B cell (primary cell): ENCODE measurements around the gene PANK4. TPM values are rescaled to one million over a fixed set of nuclear protein-coding genes. Genes with fewer than 3 reads are reported as not detected.

ENCODE experiments used
- ATAC-seq: fragments of 200-7000 bp; cut with Tn5 transposase; one replicate; pipeline ENCODE4 v1.10.0; 2021; ENCODE audit warnings: low read depth, mild to moderate bottlenecking, moderate number of reproducible peaks, moderate library complexity
- CTCF ChIA-PET: fragments of 350-600 bp; sonication (Branson Sonifier 250); formaldehyde crosslinking; loops from one replicate; lab custom pipeline; 2021; ENCODE audit warnings: antibody characterized with exemption, inconsistent platforms; lab: Charles Lee
- POLR2A ChIA-PET: fragments of 350-600 bp; sonication (Branson Sonifier 250); formaldehyde crosslinking; loops from one replicate; lab custom pipeline; 2021; ENCODE audit warnings: antibody characterized with exemption; lab: Charles Lee
- DNase-seq: peaks from one replicate; pipeline ENCODE4 v3.0.0; 2013
- H2AFZ ChIP-seq: 2 replicates; pipeline ENCODE4 v1.6.1; 2012; ENCODE audit warnings: mild to moderate bottlenecking, low read depth, low read length; ENCODE audit not compliant: insufficient read depth, poor library complexity, severe bottlenecking
- H3K27ac ChIP-seq, 2 donors: 1 replicate in 1 of 2; 2 replicates in 1 of 2; pipeline ENCODE4 v1.5.1; 2012 to 2013; ENCODE audit warnings: low read length in 2 of 2, mild to moderate bottlenecking in 2 of 2, moderate library complexity in 1 of 2
- H3K27me3 ChIP-seq, 4 experiments: fragments of 200-600 bp in 1 of 4; sonication (generic) in 1 of 4; replicated peaks in 1 of 4; 1 replicate in 2 of 4; 2 replicates in 2 of 4; pipeline versions ENCODE4 v1.6.1 to v1.7.0; 2013 to 2016; ENCODE audit warnings: low read length in 3 of 4, mild to moderate bottlenecking in 2 of 4, mixed read lengths in 1 of 4, moderate library complexity in 1 of 4; ENCODE audit not compliant: insufficient read depth in 4 of 4, control insufficient read depth in 3 of 4; ENCODE audit errors: control extremely low read depth in 1 of 4
- H3K36me3 ChIP-seq, 2 experiments: replicated peaks in 1 of 2; 1 replicate in 1 of 2; 2 replicates in 1 of 2; pipeline versions ENCODE4 v1.6.1 to v1.7.1; 2013; ENCODE audit warnings: low read length in 1 of 2; ENCODE audit not compliant: insufficient read depth in 2 of 2, control insufficient read depth in 1 of 2; ENCODE audit errors: control extremely low read depth in 1 of 2, extremely low read depth in 1 of 2
- H3K4me1 ChIP-seq, 2 donors: fragments of 200-600 bp in 1 of 2; sonication (generic) in 1 of 2; 1 replicate in 1 of 2; 2 replicates in 1 of 2; pipeline versions ENCODE4 v1.5.1 to v1.6.1; 2013 to 2017; ENCODE audit warnings: low read length in 2 of 2; ENCODE audit not compliant: control insufficient read depth in 2 of 2, insufficient read depth in 2 of 2
- H3K4me2 ChIP-seq: replicated peaks from 2 replicates; pipeline ENCODE3; 2012; ENCODE audit warnings: mild to moderate bottlenecking, low read depth, low read length; ENCODE audit not compliant: poor library complexity, severe bottlenecking
- H3K4me3 ChIP-seq, 5 experiments: fragments of 200-600 bp in 1 of 5; sonication (generic) in 1 of 5; 1 replicate in 3 of 5; 2 replicates in 2 of 5; pipeline versions ENCODE4 v1.5.1 to v1.7.0; 2011 to 2016; ENCODE audit warnings: low read length in 4 of 5, mild to moderate bottlenecking in 4 of 5, low read depth in 2 of 5, control low read depth in 1 of 5, moderate library complexity in 1 of 5; ENCODE audit not compliant: insufficient read depth in 1 of 5; ENCODE audit errors: control extremely low read depth in 1 of 5, extremely low read depth in 1 of 5
- H3K79me2 ChIP-seq: fragments of 200-600 bp; sonication (generic); one replicate; pipeline ENCODE4 v1.6.0; 2016; ENCODE audit warnings: low read length; ENCODE audit not compliant: control insufficient read depth, insufficient read depth
- H3K9ac ChIP-seq: fragments of 200-600 bp; sonication (generic); 2 replicates; pipeline ENCODE4 v1.6.1; 2017; ENCODE audit warnings: mild to moderate bottlenecking, low read length, moderate library complexity
- H3K9me3 ChIP-seq, 3 donors: one replicate each; pipeline versions ENCODE4 v1.6.1 to v1.7.1; 2013; ENCODE audit warnings: low read length in 2 of 3; ENCODE audit not compliant: control insufficient read depth in 2 of 3, insufficient read depth in 1 of 3; ENCODE audit errors: control extremely low read depth in 1 of 3
- H4K20me1 ChIP-seq: 2 replicates; pipeline ENCODE4 v1.6.0; 2012; ENCODE audit warnings: mild to moderate bottlenecking, low read length; ENCODE audit not compliant: insufficient read depth, control insufficient read depth, poor library complexity, severe bottlenecking
- H3K27ac Mint-ChIP-seq: one replicate; pipeline ENCODE4 v1.8.0; 2021; ENCODE audit warnings: mixed read lengths
- H3K27me3 Mint-ChIP-seq: one replicate; pipeline ENCODE4 v1.8.0; 2021; ENCODE audit warnings: mixed read lengths
- H3K4me1 Mint-ChIP-seq: one replicate; pipeline ENCODE4 v1.8.0; 2021; ENCODE audit warnings: mixed read lengths
- H3K4me3 Mint-ChIP-seq: one replicate; pipeline ENCODE4 v1.8.0; 2021; ENCODE audit warnings: mixed read lengths
- H3K9me3 Mint-ChIP-seq: one replicate; pipeline ENCODE4 v1.8.0; 2022; ENCODE audit warnings: mixed read lengths; ENCODE audit not compliant: insufficient read depth
- EZH2 ChIP-seq: IDR thresholded peaks from 2 replicates; pipeline ENCODE4 v1.6.1; 2012; ENCODE audit warnings: borderline replicate concordance, low read depth, mild to moderate bottlenecking, moderate library complexity, low read length; ENCODE audit not compliant: insufficient read depth, poor library complexity, severe bottlenecking
- WGBS: methylation state at CpG from one replicate; pipeline ENCODE4 v1.1.5; 2013; ENCODE audit warnings: missing lambda C conversion rate; ENCODE audit not compliant: insufficient coverage; 5-methylcytosine and 5-hydroxymethylcytosine counted together
- intact Hi-C: fragments of 100-400 bp; cut with micrococcal nuclease; formaldehyde crosslinking; loops from one replicate; pipeline ENCODE4 v1.10.0; 2022
- polyA plus RNA-seq: library from polyadenylated mRNA; depleted of rRNA; stranded (reverse); fragments of >200 nt; gene quantifications from 2 replicates; pipeline ENCODE4 v1.2.3, GENCODE V29; 2012
- total RNA-seq, 2 donors: library from RNA; stranded (reverse); fragments of 120-200 nt in 1 of 2; gene quantifications; 1 replicate in 1 of 2; 2 replicates in 1 of 2; pipeline versions ENCODE4 v1.2.3 to v1.2.4, GENCODE V29; 2013 to 2022
- TF ChIP-seq, protein P1 (sequence below): fragments of 200-600 bp; IDR thresholded peaks from one replicate; pipeline ENCODE4 v1.8.0; 2022; ENCODE audit warnings: antibody characterized with exemption, mild to moderate bottlenecking

The PANK4 gene
- total and polyA plus RNA-seq, 2 donors (not counting 1 experiment from before 2014, with no cell fraction given), result 38.0 to 80.5 TPM

GRCh38 chr1:2501041-2501819 is 25.2 kb downstream of the PANK4 start:
- no peaks in the 10 kb centered on the region for H3K36me3 ChIP-seq
- Mint-ChIP-seq H3K4me1 (peaks cover 42% of the 10 kb centered on the region), H3K27me3 (no peaks in the 10 kb centered on the region), H3K9me3 (no peaks in the 10 kb centered on the region), H3K27ac (no peak overlapping the region), H3K4me3 (no peak overlapping the region)
- H3K4me2 ChIP-seq, result peak overlapping the region; percentile 25
- ChIA-PET POLR2A (interaction anchor here (1.2 kb wide), 1 partner anchor 45 kb away, joined by 4 read pairs; no protein-coding TSS in a partner anchor), CTCF (no interaction called here)
- no peak overlapping the region for H2AFZ ChIP-seq
- H3K27me3 ChIP-seq, result no peaks in the 10 kb centered on the region
- H3K27ac ChIP-seq, result no peak overlapping the region
- H3K9ac ChIP-seq, result no peak overlapping the region
- intact Hi-C loops, result no loop called here
- H3K9me3 ChIP-seq, result no peaks in the 10 kb centered on the region
- peaks cover 10% of the 10 kb centered on the region for H4K20me1 ChIP-seq
- WGBS, result 83% methylated on average over 28 of the region's 28 CpGs
- no peak for ATAC-seq
- DNase-seq, result no peak
- peaks cover 49 to 54% of the 10 kb centered on the region in 2 donors for H3K4me1 ChIP-seq
- no peaks in the 10 kb centered on the region for H3K79me2 ChIP-seq
- no peak for TF ChIP-seq EZH2
- TF ChIP-seq, protein P1, sequence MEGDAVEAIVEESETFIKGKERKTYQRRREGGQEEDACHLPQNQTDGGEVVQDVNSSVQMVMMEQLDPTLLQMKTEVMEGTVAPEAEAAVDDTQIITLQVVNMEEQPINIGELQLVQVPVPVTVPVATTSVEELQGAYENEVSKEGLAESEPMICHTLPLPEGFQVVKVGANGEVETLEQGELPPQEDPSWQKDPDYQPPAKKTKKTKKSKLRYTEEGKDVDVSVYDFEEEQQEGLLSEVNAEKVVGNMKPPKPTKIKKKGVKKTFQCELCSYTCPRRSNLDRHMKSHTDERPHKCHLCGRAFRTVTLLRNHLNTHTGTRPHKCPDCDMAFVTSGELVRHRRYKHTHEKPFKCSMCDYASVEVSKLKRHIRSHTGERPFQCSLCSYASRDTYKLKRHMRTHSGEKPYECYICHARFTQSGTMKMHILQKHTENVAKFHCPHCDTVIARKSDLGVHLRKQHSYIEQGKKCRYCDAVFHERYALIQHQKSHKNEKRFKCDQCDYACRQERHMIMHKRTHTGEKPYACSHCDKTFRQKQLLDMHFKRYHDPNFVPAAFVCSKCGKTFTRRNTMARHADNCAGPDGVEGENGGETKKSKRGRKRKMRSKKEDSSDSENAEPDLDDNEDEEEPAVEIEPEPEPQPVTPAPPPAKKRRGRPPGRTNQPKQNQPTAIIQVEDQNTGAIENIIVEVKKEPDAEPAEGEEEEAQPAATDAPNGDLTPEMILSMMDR, result no peak
- no peak overlapping the region for H3K4me3 ChIP-seq
